Lower lobe of right lung (tissue), 2 donors: ENCODE data around the gene BLID. TPM values are rescaled to one million over a fixed set of nuclear protein-coding genes. Genes with fewer than 3 reads are reported as not detected.

ENCODE experiments used
- ATAC-seq, 2 donors: fragments of 200-7000 bp; cut with Tn5 transposase; one replicate each; pipeline ENCODE4 v1.9.1; 2020 to 2022; ENCODE audit warnings: mild to moderate bottlenecking in 2 of 2, moderate library complexity in 2 of 2
- DNase-seq: peaks from one replicate; pipeline ENCODE4 v3.0.0-alpha.2; 2020
- H3K27ac ChIP-seq: fragments of 200-600 bp; one replicate; pipeline ENCODE4 v1.8.0; 2022
- H3K27me3 ChIP-seq: fragments of 200-600 bp; one replicate; pipeline ENCODE4 v1.8.0; 2022; ENCODE audit warnings: low read depth
- H3K36me3 ChIP-seq: fragments of 200-600 bp; one replicate; pipeline ENCODE4 v1.8.0; 2022; ENCODE audit warnings: mild to moderate bottlenecking
- H3K4me1 ChIP-seq: fragments of 200-600 bp; one replicate; pipeline ENCODE4 v1.8.0; 2022
- H3K4me3 ChIP-seq: fragments of 200-600 bp; one replicate; pipeline ENCODE4 v1.8.0; 2022; ENCODE audit warnings: mild to moderate bottlenecking
- H3K9me3 ChIP-seq: fragments of 200-600 bp; one replicate; pipeline ENCODE4 v1.8.0; 2022
- CTCF ChIP-seq: fragments of 200-600 bp; IDR thresholded peaks from one replicate; pipeline ENCODE4 v1.8.0; 2022; ENCODE audit warnings: antibody characterized with exemption, mild to moderate bottlenecking
- intact Hi-C: fragments of 100-400 bp; cut with DNase I; formaldehyde crosslinking; loops from one replicate; pipeline ENCODE4 v1.11.0; 2022
- microRNA-seq: library from miRNA; unstranded; fragments of <30 nt; microRNA quantifications from one replicate; pipeline ENCODE4 v1.2.0, GENCODE V29; 2020; ENCODE audit warnings: borderline number of aligned reads
- total RNA-seq: library from RNA; stranded (reverse); fragmentation: NEBNext Ultra II Directional; extraction: Animal tissue kit (Norgen Biotek cat#: 25700); gene quantifications from one replicate; pipeline ENCODE4 v1.2.1, GENCODE V29; 2021
- donor health status: DM: no; HTN: yes; CAD: no; lungs with severe emphysema.

The BLID gene
- total RNA-seq, 1 donor from 2014 or later, result 0.62 TPM

- Histone ChIP-seq H3K4me3 (no peak overlapping the region), H3K9me3 (no peaks in the 10 kb centered on the region), H3K36me3 (no peaks in the 10 kb centered on the region), H3K27ac (no peak overlapping the region), H3K4me1 (no peaks in the 10 kb centered on the region), H3K27me3 (no peaks in the 10 kb centered on the region)
- DNase-seq (no peak), ATAC-seq (no peak)
- intact Hi-C loops, result no loop called here
- TF ChIP-seq CTCF, result no peak
Measured at GRCh38 chr11:122068837-122069236, 47.2 kb downstream of the BLID start.

- Histone ChIP-seq H3K36me3 (no peaks in the 10 kb centered on the region), H3K27me3 (no peaks in the 10 kb centered on the region), H3K27ac (no peak overlapping the region), H3K4me3 (no peak overlapping the region), H3K9me3 (no peaks in the 10 kb centered on the region), H3K4me1 (no peaks in the 10 kb centered on the region)
- ATAC-seq (no peak), DNase-seq (no peak)
- intact Hi-C loops, result no loop called here
- TF ChIP-seq CTCF, result no peak
Measured at GRCh38 chr11:122068141-122068540, 47.9 kb downstream of the BLID start.

Small RNA genes lying within 50 kb of the gene (microRNA-seq; reads per million reads assigned to microRNA genes)
- 18,348 reads per million, percentile 97 among the genes with 10 or more reads in this experiment for gene MIR100
- 105 reads per million, percentile 52 among the genes with 10 or more reads in this experiment for gene MIR125B1
- 239 reads per million, percentile 66 among the genes with 10 or more reads in this experiment for gene MIRLET7A2
